GM18498 (cell line): Measurements from ENCODE around the gene LEMD1.
"Not testable (repeated sequence)": the region's sequence is repeated elsewhere in the genome, so short reads cannot be mapped to it uniquely, and the experiment has no call there.

Experiments
- ATAC-seq: cut with Tn5 transposase; IDR thresholded peaks from one replicate; pipeline ENCODE4 v1.9.1; 2021; ENCODE audit warnings: mild to moderate bottlenecking, moderate library complexity; ENCODE audit not compliant: unreplicated experiment

The LEMD1 gene

GRCh38 chr1:205447457-205448341 lies 25.8 kb upstream of the LEMD1 start:
- no peak for ATAC-seq

- ATAC-seq, result no peak
Measured at GRCh38 chr1:205446828-205447227, 25.0 kb upstream of the LEMD1 start.

DNA sequence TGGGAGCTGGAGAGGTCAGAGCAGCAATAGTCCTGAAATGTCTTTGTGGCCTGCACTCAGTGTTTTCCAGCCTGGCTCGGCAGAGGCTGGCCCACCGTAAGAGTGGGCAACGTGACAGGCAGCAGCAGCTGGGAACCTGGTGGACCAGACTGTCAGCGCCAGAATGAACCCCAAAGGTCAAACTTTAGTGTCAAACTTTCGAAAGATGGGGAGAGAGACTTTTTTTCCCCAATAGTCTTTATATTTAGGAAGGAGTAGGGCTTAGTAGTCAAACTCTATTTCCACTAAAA lies 23.7 kb upstream of the LEMD1 start:
- no peak for ATAC-seq

GRCh38 chr1:205444931-205445645 lies 23.2 kb upstream of the LEMD1 start:
- ATAC-seq, result no peak

- ATAC-seq, result no peak
Measured at GRCh38 chr1:205444300-205444930, 22.6 kb upstream of the LEMD1 start.

DNA sequence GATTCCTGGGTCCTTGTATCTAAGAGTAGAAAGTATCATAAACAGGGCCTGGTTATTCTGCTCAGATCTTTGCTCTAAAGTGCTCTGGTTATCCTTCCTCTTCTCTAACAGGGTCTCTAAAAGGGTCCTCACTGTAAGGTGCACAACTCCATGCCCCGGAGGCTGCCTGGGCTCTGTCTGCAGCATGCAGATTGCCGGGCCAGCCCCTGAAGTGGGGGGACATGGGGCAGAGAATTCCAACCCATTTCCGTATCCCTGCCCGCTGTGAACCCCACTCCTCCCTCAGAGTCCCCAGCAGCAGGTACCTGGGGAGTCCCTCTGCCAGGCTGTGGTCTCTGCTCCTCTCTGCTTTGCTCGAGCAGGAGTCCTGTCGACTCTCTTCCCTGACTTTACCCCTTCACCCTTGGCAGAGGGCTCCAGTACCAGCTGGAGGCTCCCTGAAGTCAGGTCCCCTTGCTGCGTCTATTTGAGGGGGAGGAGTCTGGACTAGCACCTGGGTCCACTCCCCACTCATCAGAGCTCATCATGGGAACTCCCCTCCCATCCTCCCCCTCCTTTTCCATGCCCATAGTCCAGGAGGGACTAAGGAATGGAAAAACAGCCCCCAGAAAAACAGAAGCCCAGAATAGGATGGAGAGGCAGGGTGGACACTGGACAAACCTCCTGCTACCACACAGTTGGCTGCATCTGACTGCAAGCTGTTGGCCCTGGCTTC lies 21.9 kb upstream of the LEMD1 start:
- no peak for ATAC-seq

- no peak for ATAC-seq
Measured at GRCh38 chr1:205442051-205442725, 20.3 kb upstream of the LEMD1 start.

DNA sequence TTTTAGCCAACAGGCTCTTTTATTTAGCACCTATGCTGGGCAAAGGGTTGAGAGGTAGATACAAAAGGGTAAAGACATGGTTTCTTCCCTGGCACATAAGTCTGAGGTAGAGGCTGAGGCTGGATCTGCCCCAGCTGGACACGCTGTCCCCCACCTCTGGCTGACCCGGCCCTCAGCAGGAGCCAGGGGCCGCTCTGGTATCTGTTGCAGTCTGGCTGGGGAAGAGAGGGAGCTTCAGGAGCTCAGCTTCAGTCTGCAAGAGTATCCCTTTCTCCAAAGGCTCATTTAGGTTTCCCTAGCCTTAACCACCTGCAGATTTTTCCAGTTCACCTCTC lies 19.8 kb upstream of the LEMD1 start:
- ATAC-seq, result no peak

DNA sequence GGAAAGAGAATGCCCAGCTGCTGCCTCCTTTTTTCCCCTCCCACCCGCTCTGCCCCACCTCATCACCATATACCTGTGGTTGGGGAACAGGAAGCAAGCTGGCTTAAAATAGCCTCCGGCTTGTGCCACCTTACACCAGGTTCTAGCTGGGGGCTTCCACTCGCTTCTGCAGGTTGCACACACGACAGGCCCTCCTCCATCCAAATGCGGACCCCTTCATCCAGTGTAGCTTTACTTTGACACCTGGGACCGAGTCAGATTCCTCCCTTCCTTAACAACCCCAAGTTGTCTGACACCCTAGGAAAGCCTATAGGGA lies 19.4 kb upstream of the LEMD1 start:
- no peak for ATAC-seq

DNA sequence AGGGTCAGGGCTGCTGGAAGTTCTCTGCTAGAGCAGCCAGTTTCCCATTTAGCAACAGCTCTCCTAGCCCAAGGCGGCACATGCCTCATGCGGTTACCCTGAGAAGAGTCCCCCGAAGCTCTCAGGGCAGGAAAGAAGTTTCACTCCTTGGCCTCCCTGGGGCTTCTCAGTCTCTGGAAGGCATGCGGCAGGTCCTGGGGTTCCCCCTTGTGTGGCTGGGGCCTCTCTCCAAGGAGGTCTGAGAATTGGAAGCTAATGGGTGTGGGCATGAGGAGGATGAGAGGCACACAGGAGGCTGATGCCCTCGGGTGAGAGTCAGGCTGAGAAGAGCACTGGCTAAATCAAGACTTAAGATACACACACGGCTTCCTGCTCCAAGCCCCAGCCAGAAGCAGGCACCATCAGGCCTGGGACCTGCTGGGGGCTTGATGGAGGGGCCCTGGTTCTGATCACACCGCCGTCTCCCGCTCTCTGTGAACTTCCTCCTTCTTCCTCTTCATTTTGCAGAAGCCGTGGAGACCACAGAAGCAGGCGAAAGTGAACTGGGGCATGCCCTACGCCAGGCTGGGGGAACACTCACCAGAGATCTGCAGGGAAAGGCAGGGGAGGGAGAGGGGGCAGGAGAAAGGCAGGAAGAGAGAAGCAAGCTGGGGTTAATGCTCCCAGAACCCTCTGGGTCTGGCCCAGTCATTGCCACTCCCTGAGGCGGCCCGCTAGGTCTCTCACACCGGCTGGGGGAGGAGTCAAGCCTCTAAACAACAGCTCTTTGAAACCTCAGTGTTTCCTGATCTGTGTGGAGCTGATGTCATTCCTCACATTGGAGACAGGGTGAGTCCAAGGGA lies 18.8 kb upstream of the LEMD1 start:
- peak; percentile 70 for ATAC-seq

DNA sequence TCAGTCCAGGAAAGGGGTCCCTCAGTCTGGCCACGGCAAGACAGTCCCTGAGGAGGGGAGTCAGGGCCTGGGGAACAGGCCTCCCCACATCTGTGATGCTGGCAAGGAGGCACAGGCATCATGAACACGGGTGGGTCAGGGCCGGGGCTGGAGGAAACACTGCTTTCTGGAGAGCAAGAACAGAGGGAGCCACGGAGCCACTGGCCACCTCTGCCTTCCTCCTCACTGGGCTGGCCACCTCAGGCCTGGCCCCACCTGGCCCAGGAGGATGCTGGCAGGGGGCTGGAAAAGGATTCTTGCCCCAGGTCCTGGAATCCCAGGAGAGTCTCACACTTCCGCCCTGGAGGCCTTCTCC lies 18.2 kb upstream of the LEMD1 start:
- ATAC-seq, result no peak

DNA sequence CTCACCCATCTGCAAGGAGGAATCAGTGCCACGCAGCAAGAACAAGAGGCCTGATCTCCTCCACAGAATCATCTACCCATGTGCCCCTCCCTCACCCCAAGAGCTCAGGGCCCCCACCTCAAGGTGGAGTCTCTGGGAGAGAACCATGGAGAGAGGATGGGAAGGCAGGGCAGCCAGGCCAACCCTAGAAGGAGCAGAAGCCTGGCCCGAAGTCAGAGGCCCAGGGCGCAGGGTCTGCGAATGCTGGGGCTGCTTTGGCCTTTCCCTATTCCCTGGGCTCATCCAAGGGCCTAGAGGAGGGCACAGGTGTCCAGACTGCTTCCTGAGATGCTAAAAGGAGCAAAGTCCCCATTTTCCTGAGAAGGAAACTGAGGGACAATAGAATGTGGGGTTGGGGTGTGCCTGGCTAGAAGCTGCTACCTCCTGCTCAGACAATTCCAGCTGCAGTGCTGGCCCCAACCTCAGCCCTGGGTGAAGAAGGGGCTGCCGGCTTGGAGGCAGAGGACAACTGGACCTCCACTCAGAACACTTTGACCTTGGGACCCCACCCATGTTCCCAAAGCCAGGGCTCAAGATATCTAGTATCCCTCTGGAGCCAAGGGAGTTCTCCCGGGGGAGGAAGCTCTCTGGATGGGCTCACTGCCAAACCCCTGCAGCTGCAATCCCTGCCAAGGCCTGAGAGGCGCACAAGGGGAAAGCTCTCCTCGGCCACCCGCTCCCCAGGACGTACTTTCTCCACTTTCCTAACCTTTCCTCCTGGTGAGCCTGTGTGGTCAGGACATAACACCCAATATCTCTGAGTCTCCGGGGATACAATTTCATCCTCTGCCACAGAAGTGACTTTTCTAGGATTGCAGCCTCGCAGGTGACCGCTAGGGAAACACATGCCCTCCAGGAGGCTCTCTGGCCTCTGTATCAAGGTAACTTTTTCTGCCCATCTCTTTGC lies 16.6 kb upstream of the LEMD1 start:
- no peak for ATAC-seq

DNA sequence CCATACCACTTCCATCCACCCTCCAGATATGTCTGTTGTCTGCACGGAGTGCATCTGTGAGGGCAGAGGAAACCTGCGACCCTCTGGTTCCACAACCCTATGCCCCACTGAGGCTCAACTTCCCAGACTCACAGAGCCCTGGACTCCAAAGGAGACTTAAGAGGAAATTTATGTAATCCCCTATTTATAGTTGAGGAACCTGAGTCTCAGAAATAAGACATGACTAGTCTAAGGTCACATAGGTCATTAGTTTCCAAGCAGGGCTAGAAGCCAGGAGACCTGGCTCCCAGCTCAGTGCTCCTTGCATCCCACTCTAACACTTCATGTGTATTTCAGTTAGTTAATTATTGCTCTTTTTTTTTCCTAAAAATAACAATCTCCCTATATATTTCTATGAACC lies 15.7 kb upstream of the LEMD1 start:
- no peak for ATAC-seq

DNA sequence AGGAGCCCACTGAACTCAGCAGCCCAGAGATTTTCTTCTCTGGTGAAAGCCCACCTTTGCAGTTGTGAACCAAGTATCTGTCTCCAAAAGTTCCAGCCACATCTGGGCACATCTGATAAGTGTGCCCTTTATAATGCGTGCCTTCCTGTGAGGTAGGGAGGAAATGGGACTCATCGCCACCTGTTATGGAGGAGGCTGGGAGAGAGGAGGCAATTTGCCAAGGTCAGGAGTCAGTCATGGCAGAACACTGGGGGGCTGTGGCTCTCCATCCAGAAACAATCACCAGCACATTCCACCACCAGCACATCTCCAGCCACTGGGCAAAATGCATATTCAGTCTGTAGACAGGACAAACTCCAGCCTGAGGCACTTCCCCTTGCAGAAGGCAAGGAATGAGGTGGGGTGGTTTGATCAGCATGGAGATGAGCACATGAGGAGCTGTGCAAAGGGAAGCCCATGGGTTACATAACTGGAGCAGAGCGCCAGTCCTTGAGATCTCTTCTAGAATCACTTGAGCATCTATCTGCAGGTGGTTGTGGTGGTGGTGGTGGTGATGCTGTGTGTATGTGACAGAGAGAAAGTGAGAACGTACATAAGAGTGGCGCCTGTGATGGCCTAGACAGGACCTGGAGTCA lies 15.0 kb upstream of the LEMD1 start:
- ATAC-seq, result no peak

DNA sequence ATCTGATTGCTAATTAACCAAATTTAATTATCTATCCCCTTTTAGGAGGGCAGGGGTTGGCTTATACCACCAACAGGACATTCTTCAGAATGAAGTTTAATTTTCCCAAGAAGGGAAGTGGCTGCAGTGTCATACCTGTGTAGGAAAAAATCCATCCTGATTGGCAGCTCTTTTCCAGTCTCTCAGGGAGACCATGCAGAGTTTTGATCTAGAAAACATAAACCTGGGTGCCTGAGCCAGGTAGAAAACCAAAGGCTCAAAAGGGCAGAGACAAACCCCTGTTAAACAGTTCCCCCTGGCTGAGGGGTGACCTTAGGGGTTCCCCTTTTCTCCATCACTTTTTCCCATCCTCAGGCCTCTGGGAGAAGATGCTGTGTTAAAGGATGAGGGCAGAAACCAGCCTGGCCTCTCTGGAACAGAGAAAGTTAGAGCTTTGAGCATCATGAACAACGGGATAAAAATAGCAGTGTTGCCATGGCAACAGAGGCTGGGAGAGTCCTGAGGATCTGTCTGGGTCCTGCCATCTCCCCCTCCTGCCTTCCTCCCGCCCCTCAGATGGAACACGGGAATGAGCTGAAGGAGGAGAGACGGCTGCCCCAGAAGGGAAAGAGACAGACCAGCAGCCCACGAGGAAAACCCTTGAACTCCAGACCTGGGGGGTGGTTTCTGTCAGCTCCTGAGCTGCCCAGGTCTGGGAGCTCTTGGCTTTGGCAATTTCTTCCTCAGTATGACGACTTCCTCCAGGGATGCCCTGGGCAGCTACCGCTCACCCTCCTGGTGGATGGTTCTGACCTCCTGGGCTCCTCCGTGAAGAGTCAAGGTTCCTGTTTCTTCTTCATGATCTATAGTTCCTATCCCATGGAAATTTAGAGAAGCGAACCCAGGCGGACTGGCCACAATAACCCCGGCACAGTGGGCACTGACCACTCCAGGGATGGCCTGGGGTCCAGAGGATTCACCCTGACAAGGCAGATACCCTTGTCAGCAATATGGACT lies 14.0 kb upstream of the LEMD1 start:
- no peak for ATAC-seq

GRCh38 chr1:205434738-205435137 lies 12.9 kb upstream of the LEMD1 start:
- ATAC-seq, result no peak

GRCh38 chr1:205432692-205433091 lies 10.8 kb upstream of the LEMD1 start:
- ATAC-seq, result not testable (repeated sequence)

DNA sequence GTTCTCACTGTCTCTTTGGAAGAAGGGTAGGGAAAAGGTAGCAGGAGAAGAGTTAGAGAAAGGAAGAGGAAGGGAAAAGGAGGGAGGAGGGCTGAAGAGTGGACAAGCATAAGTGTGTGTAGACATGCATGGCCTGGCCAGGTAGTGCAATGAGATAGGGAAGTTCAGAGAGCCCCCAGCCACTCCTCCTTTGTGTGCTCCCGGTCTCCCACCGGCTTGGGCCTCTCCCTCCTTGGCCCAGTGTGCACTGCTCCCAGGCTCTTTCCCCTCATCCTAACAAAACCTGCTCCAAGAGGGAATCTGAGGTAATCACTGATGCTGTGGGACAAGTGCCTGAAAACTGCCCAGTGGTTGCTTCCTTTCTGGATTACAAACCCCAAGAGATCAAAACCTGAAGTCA lies 10.3 kb upstream of the LEMD1 start:
- no peak for ATAC-seq
